MM.1S (cell line): ENCODE measurements around the gene PHKG1.
"Not testable (repeated sequence)": the region's sequence is repeated elsewhere in the genome, so short reads cannot be mapped to it uniquely, and the experiment has no call there.

ENCODE experiments used
- EZH2 ChIP-seq: fragments of 300-600 bp; sonication (generic); optimal IDR thresholded peaks from 2 replicates; pipeline ENCODE3; 2017; ENCODE audit warnings: low read depth, mild to moderate bottlenecking, antibody characterized with exemption, low read length, mixed read lengths
- EZH2phosphoT487 ChIP-seq: fragments of 300-600 bp; sonication (generic); IDR thresholded peaks from 2 replicates; pipeline ENCODE4 v1.6.1; 2018; ENCODE audit warnings: antibody characterized with exemption, low read length
- TF ChIP-seq, protein P1 (sequence below): fragments of 300-600 bp; sonication (generic); IDR thresholded peaks from 2 replicates; pipeline ENCODE4 v1.5.1; 2016; ENCODE audit warnings: antibody characterized with exemption, low read length, mixed read lengths

DNA sequence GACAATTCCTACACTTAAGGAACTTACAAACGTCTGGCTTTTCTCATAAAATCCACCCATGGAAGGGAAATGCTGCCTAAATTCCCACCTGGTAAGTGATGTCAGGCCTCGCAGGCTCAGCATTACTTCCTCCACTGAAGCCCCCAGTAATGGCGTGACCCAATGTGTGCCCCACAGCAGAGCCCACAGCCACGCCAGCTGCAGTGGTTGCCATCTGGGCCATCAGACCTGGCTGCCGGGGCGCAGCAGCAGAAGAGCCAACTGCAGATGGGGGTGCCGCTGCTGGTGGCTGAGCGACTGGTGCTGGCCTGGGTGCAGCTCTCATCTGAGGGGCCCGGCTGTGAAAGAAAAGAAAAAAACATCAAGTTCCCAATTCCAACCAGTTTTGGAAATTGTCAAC, 11.4 kb upstream of the PHKG1 start:
- TF ChIP-seq EZH2, EZH2phosphoT487: not testable (repeated sequence)
- TF ChIP-seq, protein P1, sequence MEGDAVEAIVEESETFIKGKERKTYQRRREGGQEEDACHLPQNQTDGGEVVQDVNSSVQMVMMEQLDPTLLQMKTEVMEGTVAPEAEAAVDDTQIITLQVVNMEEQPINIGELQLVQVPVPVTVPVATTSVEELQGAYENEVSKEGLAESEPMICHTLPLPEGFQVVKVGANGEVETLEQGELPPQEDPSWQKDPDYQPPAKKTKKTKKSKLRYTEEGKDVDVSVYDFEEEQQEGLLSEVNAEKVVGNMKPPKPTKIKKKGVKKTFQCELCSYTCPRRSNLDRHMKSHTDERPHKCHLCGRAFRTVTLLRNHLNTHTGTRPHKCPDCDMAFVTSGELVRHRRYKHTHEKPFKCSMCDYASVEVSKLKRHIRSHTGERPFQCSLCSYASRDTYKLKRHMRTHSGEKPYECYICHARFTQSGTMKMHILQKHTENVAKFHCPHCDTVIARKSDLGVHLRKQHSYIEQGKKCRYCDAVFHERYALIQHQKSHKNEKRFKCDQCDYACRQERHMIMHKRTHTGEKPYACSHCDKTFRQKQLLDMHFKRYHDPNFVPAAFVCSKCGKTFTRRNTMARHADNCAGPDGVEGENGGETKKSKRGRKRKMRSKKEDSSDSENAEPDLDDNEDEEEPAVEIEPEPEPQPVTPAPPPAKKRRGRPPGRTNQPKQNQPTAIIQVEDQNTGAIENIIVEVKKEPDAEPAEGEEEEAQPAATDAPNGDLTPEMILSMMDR = not testable (repeated sequence)
